ENCODE measurements around the gene JPH2.

JPH2 gene

GRCh38 chr20:44186674-44187053 lies 324 bp downstream of the JPH2 start:
- no peak for DNase-seq

GRCh38 chr20:44186201-44186600 lies 787 bp downstream of the JPH2 start:
- no peak for DNase-seq

- DNase-seq, result no peak
Observed at GRCh38 chr20:44185574-44185973, 1.4 kb downstream of the JPH2 start.

GRCh38 chr20:44183282-44183681 lies 3.7 kb downstream of the JPH2 start:
- DNase-seq, result no peak

GRCh38 chr20:44182863-44183262 lies 4.1 kb downstream of the JPH2 start:
- DNase-seq, result no peak

GRCh38 chr20:44182135-44182765 lies 4.7 kb downstream of the JPH2 start:
- no peak for DNase-seq

- DNase-seq, result no peak
Observed at GRCh38 chr20:44181611-44182010, 5.4 kb downstream of the JPH2 start.

GRCh38 chr20:44180814-44181213 lies 6.2 kb downstream of the JPH2 start:
- peak; percentile 71 for DNase-seq

GRCh38 chr20:44176833-44177534 lies 10.0 kb downstream of the JPH2 start:
- DNase-seq, result no peak

GRCh38 chr20:44174996-44175765 lies 11.8 kb downstream of the JPH2 start:
- no peak for DNase-seq

- DNase-seq, result no peak
Observed at GRCh38 chr20:44173846-44174245, 13.1 kb downstream of the JPH2 start.

GRCh38 chr20:44173116-44173515 lies 13.9 kb downstream of the JPH2 start:
- DNase-seq, result no peak

GRCh38 chr20:44172572-44172950 lies 14.4 kb downstream of the JPH2 start:
- DNase-seq, result no peak

GRCh38 chr20:44171775-44172571 lies 15.0 kb downstream of the JPH2 start:
- no peak for DNase-seq

- no peak for DNase-seq
Observed at GRCh38 chr20:44170816-44171410, 16.1 kb downstream of the JPH2 start.

GRCh38 chr20:44167736-44168135 lies 19.3 kb downstream of the JPH2 start:
- DNase-seq, result no peak

- no peak for DNase-seq
Observed at GRCh38 chr20:44166477-44166876, 20.5 kb downstream of the JPH2 start.

GRCh38 chr20:44166008-44166407 lies 21.0 kb downstream of the JPH2 start:
- DNase-seq, result no peak

- DNase-seq, result no peak
Observed at GRCh38 chr20:44160133-44160532, 26.9 kb downstream of the JPH2 start.

- DNase-seq, result no peak
Observed at GRCh38 chr20:44159711-44160110, 27.3 kb downstream of the JPH2 start.

- no peak for DNase-seq
Observed at GRCh38 chr20:44159125-44159524, 27.9 kb downstream of the JPH2 start.

- no peak for DNase-seq
Observed at GRCh38 chr20:44157061-44157460, 29.9 kb downstream of the JPH2 start.

GRCh38 chr20:44154521-44155001 lies 32.4 kb downstream of the JPH2 start:
- no peak for DNase-seq
